HG02798 (cell line): Measurements from ENCODE around the gene HTR3B.
"Not testable (repeated sequence)": the region's sequence is repeated elsewhere in the genome, so short reads cannot be mapped to it uniquely, and the experiment has no call there.

Experiments
- ATAC-seq: cut with Tn5 transposase; IDR thresholded peaks from one replicate; pipeline ENCODE4 v1.9.1; 2021; ENCODE audit warnings: mild to moderate bottlenecking; ENCODE audit not compliant: unreplicated experiment, poor library complexity

Gene HTR3B

DNA sequence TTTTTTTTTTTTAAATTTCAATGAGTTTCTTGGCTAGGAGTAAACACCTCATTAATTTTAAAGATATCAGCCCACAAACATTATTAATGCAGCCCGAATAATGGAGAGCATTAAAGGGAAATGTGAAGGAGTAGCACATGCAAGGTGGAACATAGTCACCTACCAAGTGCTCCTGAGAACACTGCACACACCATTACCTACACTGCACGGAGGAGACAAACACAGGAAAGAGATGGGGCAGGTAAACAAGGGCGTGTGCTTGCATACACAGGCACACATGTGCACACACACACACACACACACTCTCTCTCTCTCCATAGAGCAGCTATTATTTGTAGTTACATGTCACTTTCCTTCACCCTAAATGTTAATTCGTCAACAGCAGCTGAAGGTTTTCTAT is 30.2 kb downstream of the HTR3B start:
- no peak for ATAC-seq

DNA sequence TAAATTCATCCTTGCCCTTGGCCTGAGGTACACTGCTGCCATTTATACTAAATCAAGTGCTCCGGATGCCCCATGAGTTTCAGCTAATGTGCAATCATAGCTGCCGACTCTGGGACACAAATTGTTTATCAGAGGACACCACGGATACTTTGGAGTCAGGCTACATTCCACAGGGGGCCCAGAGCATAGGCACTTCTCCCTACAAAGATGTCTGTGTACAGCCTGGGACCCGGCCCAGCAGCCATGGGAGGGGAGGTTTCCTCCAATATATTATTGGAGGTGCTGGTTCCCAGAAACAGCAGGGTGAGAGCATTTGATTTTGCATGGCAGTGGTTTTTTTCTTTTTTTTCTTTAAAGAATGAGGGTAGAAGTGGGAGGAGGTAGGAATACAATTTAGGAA is 31.3 kb downstream of the HTR3B start:
- ATAC-seq: no peak

DNA sequence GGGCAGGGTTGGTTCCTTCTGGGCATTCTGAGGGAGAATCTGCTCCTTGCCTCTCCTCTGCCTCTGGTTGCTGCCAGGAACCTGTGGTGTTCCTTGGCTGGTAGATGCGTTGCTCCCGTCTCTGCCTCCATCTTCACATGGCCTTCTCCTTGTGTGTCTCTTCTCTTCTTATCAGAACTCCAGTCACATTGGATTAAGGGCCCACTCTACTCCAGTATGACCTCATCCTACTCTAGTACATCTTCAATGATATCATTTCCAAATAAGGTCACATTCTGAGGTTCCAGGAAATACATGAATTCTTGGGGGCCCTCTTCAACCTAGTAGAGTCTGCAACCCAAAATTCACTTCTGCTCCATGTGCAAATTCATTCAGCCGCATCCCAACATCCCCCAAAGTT is 33.3 kb downstream of the HTR3B start:
- no peak for ATAC-seq

DNA sequence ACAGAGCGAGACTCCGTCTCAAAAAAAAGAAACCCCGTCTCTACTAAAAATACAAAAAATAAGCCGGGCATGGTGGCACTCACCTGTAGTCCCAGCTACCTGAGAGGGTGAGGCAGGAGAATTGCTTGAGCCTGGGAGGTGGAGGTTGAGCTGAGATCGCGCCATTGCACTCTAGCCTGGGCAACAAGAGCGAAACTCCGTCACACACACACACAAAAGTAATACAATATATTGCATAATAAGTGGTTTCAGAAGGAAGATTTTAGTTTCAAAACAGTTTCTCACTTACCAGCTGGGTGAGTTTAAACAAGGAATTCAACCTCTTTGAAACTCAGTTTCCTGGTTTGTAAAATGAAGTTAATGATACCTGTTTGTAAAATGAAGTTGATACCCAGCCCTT is 37.7 kb downstream of the HTR3B start:
- ATAC-seq: no peak

DNA sequence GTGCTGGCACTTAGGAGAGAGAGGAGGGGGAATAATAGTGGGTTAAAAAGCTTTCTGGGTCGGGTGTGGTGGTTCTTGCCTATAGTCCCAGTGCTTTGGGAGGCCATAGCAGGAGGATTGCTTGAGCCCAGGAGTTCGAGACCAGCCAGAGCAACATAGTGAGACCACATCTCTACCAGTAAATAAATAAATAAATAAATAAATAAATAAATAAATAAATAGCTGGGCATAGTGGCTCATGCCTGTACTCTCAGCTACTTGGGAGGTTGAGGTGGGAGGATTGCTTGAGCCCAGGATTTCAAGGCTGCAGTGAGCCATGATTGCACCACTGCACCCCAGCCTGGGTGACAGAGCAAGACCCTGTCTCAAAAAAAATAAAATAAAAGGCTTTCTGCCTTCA is 41.6 kb downstream of the HTR3B start:
- not testable (repeated sequence) for ATAC-seq

DNA sequence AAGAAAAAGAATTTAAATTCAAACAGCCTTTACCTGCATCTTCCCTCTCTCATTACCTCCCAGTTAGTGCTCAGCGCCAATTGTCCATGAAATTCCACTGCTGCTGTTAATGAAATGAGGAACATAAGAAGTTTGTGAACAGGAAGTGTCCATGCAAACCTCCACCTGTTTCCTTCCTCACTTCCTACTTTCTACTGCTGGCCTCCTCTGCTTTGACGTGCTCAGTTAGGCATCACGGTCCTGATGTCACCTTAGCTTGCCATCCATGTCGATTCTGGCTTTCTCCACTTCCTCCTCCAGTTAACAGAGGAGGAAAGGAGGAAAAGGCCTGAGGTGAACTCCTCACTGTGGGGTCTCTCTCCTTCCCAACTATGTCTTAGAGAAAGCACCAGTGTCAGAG is 43.4 kb downstream of the HTR3B start:
- no peak for ATAC-seq

DNA sequence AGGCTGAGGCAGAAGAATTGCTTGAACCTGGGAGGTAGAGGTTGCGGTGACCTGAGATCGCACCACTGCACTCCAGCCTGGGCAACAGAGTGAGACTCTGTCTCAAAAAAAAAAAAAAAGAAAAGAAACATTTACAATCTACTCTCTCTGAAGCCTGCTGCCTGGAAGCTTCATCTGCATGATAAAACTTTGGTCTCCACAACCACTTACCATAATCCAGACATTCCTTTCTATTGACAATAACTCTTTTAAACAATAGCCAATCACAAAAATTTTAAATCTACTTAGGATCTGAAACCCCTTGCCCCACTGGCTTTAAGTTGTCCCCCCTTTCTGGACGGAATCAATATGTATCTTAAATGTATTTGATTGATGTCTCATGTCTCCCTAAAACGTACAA is 45.3 kb downstream of the HTR3B start:
- ATAC-seq: no peak

DNA sequence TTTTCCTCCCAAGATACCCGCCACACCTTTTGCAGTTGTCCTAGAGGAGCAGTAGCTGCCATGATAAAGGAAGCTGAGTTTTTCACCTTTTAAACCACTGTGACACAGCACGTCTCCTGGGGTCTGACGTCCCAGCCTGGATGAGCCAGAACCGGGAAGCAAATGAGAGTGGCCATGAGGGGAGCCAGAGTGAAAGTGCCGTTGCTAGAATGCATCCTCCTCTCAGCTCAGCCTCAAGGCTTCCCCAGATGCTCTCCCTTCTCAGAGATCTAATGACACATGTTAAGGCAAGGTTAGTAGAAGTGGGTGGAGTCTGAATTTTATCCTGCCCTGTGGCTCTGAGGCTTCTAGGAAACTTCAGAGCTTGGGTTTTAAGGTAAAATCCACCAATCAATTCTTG is 46.9 kb downstream of the HTR3B start:
- ATAC-seq: no peak

DNA sequence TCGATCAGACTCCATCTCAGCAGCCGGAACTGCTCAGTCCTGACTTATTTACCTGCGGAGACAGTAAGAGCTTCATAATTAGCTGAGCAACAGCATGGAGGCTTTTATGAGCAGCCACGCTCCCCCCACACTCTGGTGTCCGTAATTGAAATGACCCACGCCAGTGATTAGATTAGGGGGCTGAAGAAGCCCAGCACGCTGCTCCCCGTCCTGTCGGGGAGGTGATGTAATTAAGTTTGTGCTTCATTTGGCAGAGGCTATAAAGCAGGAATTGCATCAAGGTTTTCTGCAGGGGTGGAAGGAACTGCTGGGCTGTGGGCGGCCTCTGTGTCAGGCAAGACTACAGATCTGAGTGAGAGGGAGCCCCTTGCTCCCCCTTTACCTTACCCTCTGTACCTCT is 47.5 kb downstream of the HTR3B start:
- no peak for ATAC-seq

DNA sequence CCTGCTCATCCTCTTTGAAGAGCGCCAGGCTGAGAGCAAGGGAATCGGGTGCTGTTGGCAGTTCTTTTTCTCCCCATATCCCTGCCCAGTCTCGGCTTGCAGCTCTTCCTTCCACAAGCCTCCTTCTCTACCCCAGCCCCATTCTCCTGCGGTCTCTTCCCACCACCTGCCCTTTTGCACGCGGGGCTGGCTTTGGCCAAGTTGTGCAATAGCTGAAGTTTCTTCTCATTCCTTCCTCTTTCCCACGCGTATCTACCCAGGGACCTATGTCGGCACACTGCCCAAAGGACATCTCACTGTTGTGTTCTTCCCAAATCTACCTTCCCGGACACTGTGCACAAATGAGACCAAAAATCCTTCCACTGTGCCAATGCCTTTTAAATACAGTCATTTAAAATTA is 48.0 kb downstream of the HTR3B start:
- ATAC-seq: no peak

DNA sequence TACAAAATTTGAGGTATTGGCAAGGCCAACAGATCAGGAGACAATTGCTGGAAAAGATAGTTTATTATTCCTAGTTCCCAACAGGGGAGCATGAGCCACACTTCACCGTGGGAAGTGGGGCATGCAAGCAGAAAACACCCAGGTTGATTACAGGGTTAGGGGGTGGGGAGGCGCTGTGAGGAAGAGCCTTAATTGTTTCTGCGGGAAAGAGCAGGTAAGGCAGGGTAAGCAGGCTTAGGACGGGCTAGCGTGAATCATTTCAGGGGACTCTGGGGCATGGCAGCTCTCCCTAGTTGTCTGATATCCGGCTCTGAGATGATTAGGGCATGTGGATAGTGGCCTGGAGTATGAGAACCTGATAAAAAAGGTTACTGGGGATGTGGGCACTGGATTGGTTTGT is 49.6 kb downstream of the HTR3B start:
- ATAC-seq: no peak

DNA sequence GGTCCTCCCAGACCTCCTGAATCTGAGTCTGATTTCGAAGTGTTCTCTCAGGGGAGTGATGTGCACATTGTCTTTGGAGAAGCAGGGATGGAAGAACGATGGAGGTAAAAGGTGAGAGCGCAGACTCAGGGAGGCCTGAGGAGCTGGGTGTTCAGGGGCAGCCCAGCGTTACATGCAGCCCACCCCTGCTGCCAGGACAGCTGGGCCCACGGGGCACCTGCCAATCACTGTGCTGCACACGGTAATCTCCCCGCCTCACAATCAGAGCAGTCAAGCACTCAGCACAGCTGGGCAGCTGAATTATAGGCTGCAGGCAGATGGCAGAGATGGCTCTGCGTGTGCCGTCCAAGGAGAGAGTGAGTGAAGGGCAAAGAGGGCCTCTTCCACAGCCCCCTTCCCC is 52.4 kb downstream of the HTR3B start:
- ATAC-seq: no peak

DNA sequence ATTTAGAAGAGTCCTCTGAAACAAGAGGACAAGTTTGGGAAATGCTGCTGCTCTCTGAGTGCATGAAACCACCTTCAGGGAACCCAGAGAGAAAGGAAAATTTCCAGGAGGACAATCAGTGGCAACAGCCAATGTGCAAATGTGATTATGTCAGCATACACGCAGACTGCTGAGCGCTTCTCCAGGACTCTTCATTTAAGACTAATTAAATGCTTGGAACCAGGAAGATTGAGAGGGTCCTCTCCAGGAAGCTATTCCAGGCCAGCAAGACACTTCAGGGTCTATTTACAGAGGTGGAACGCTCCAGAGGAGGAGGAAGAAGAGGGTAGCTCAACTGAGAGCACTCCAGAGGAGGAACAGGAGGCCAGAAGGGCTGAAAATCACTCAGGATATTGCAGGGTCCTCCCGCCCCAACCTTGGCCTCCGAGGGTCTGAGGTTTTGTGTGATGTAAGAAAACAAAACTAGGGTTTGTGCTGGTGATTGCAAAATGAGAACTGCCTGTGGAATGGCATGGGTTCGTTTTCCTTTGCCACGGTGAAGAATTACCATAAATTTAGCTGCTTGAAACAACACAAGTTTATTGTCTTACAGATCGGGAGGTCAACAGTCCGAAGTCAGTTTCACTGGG is 56.2 kb downstream of the HTR3B start:
- no peak for ATAC-seq

DNA sequence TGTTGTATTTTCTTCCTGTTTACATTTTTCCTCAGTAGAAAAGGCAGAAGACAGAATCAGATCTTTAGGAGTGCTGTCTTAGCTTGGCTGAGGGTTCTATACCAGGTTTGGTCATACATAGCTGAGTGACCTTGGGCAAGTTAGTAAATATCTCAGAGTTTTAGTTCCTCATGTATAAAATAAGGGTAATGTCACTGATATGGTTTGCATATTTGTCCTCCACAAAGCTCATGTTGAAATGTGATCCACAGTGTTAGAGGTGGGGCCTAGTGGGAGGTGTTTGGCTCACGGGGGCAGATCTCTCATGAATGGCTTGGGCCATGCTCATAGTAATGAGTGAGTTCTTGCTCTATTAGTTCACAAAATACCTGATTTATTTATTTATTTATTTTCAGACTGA is 62.8 kb downstream of the HTR3B start:
- ATAC-seq: no peak

DNA sequence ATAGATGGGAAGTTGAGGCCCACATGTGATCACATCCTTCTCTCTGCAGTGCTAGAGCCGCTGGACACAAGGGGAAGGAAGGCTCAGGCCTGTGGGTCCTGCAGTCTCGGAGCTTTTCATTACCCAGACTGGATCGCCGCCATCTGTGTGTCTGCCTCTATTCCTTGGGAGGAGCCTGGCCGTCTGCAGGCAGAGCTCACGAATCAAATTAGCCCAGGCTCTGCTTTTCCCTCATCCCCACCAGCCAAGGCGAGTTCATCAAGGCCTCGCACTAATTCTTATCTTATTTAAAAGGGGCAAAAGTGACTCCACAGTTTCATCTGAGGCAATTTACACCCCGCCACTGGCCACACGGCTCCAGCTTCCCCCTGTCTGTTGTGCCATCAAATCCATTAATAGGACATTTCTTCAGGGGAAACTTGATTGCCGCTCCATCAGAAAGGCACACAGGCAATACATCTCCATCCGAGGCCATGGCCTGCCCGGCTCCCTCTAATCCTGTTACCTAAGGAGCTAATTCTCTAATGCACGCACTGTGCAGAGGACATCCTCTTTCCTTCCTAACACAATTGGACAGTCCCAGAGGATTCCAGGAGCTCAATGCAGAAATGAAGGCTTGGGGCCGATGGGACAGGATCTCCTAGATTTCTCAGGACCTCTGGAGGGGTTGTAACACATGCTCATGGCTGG is 67.1 kb downstream of the HTR3B start:
- ATAC-seq: no peak

DNA sequence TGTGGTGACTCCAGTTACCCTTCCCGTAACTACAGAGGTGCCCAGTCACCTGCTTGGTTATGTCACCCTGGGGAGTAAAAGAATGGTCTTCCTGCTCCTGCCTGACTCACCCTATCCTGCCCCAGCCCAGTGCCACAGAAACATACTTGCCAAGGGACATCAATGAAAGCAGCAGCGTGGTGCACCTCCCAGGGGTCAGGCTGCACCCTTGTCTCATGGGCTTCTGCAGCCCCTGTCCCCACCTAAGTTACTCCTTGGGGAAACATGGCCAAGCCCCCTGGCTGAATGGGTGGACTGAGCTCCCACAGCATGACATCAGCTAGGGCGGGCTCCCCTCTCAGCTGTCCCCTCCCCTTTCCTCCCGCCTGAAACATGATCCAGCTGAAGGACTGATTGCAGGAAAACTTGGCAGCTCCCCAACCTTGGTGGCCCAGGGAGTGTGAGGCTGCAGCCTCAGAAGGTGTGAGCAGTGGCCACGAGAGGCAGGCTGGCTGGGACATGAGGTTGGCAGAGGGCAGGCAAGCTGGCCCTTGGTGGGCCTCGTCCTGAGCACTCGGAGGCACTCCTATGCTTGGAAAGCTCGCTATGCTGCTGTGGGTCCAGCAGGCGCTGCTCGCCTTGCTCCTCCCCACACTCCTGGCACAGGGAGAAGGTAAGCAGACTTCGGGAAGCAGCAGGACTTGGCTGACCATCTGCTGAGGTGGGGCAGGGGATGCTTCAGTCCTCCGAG is 70.3 kb downstream of the HTR3B start, which contains the start of gene HTR3A:
HTR3A (plus strand) TSS at position 368 of the 730 bp plus-strand sequence; CDS start at position 586, 218 bp downstream.
- no peak for ATAC-seq

DNA sequence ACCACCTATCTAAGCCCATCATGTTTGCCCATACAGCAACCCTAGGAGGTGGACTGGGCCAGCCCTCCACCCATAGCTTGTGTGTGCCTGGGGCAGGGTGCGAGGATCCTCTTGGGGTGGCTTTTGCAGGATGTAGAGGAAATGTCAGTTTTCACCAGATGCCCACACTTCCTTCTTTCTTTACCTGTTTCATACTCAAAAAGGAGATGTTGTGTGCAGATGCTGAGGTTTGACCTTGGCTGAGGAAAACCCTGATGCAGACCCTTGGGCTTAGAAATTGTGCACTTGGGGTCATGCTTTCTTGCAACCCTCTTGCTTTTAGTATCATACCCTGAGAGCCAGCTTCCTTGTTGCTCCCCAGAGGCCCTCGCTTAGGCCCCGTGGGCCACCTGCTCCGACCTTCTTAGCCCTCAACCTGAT is 72.5 kb downstream of the HTR3B start:
- ATAC-seq: no peak

DNA sequence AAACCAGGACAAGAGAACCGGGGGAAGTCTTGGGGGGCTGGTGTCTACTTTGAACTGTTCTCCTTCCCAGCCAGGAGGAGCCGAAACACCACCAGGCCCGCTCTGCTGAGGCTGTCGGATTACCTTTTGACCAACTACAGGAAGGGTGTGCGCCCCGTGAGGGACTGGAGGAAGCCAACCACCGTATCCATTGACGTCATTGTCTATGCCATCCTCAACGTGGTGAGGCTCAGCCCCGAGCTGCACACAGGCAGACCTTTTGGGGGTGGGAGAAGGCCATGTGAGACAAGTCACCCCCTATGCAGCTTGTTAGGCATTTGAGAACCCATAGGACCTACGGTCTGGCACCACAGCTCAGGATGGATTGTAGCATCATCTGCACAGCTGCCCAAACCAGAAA is 73.1 kb downstream of the HTR3B start:
- no peak for ATAC-seq

DNA sequence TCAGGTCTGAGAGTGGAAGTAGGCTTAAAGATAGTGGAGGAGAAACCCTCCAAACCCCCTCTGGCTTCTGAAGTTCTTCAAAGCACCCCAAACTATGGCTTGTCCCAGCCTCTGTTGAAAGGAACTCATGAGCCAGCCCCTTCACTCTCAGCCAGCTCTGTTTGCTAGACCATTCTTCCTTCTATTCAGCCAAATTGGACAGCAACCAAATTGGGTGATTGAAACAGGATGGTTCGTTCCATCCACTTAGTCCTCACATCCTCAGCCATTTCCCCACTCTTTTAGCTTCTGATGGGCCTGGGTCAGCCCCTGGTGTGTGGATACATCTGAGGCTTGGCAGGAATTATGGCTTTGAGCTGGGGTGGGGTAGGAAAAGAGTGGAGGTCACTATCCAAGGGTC is 74.8 kb downstream of the HTR3B start:
- ATAC-seq: no peak

DNA sequence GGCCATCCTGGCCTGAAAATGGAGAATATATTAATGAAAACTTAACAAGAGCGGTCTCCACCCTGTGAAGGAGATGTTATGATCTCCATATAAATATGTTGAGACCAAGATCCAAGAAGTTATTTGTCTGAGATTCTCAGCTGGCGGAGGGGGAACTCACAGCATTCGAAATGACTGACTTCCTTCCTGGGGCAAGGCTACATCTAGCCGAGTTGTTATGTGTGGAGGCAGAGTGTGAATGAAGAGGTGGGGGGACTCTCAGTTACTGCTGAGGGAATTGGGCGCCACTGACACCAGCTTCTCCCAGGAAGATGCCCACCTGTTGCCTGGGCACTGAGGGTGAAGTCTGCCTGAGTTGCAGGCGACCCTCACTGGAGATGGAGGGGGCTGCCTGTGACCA is 76.2 kb downstream of the HTR3B start:
- no peak for ATAC-seq

DNA sequence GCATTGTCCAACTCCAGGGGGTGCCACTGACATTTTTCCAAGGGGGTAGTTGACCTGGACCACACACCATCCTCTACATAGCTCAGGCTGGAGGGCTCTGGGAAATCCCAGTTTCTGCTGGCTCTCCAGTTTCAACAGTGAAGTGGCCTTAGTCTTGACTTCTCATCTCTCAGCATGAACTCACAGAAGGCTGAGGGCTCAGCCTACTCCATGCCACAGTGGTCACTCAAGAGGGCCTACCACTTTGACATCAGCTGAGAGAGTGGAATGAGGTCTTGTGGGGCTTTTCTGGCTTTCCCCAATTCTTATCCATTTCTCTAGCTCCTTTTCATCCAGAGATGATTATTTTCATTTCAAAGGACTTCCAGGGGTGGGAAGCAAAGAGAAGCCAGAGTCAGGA is 77.7 kb downstream of the HTR3B start:
- ATAC-seq: no peak

DNA sequence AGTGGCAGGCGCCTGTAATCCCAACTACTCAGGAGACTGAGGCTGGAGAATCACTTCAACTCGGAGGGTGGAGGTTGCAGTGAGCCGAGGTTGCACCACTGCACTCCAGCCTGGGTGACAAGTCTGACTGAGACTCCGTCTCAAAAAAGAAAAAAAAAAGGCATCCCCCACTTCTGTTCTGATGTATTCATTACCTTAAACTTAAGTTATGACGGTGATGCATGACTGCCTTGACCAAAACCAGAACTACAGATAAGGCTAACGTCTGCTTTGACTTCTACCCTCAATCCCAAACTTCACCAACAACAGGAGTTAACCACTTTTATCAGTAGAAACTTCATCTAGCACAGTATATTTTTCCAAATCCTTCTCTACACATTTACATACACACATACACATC is 80.2 kb downstream of the HTR3B start:
- ATAC-seq: no peak
